GM18511 (cell line): ENCODE measurements around the gene TOR4A.
"Not testable (repeated sequence)": the region's sequence is repeated elsewhere in the genome, so short reads cannot be mapped to it uniquely, and the experiment has no call there.

ENCODE experiments used
- ATAC-seq: cut with Tn5 transposase; IDR thresholded peaks from one replicate; pipeline ENCODE4 v1.9.1; 2021; ENCODE audit warnings: mild to moderate bottlenecking, moderate library complexity; ENCODE audit not compliant: unreplicated experiment

Gene TOR4A

DNA sequence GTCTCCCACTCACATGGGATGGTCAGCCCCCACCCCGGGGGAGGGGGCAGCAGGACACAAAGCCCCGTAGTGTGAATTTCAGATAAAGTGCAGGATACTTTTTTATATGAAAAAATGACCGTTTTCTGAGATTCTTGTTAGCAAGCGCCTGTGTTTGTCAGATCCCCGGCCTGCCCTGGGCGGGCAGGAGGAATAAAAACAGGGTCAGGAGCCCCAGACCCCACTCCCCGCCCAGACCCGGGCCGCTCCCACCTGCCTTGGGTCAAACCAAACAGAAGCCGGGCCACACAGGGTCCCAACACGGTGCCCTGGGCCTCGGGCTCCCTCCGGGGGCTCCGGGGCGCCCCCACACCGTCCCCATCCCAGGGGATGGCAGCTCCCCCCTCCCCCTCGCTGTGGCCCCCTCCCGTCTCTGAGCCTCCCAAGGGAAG is 38.1 kb downstream of the TOR4A start:
- no peak for ATAC-seq

DNA sequence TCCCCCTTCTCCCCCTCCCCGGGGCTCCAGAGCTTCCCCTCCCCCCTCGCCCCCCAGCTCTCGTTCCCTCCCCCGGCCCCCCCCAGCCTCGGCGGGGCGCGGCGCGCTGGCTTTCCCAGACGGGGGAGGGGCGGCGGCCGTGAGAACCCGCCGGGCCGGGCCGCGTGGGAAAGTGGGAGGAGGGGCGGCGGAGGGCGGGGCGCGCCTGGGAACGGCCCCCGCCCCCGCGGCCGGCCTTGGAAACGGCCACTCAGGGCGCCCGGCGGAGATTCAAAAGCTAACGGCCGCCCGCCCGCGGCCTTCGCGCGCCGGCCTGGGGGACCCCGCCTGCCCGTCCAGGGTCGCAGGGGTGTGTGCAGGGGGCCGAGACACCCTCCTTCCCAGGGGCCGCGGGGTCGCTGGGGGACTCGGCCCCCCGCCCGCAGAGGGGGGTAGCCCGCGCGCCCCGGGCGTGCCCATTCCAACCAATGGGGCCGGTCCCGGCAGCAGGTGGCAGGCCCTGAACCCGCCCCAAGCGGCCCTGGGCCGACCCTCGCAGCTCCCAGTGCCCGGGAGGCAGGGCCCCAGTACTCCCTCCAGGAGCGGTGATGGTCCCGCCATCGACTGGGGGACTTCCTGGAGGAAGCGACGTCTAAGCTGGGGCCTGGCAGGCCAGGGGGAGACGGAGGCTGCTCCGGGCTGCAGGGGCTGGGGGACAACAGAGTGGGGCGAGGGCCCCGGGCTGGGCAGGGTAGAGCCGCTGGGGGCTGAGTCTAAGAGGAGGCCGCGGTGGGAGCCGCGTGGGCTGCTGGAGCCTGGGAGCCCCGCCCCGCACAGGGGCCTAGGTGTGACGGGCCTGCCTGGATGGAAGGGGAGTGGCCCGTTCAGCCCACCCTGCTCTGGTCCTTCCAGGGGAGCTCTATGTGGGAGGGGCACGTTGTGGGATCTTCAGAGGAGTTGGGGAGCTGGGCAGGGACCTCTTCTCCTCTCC is 38.8 kb downstream of the TOR4A start:
- no peak for ATAC-seq

DNA sequence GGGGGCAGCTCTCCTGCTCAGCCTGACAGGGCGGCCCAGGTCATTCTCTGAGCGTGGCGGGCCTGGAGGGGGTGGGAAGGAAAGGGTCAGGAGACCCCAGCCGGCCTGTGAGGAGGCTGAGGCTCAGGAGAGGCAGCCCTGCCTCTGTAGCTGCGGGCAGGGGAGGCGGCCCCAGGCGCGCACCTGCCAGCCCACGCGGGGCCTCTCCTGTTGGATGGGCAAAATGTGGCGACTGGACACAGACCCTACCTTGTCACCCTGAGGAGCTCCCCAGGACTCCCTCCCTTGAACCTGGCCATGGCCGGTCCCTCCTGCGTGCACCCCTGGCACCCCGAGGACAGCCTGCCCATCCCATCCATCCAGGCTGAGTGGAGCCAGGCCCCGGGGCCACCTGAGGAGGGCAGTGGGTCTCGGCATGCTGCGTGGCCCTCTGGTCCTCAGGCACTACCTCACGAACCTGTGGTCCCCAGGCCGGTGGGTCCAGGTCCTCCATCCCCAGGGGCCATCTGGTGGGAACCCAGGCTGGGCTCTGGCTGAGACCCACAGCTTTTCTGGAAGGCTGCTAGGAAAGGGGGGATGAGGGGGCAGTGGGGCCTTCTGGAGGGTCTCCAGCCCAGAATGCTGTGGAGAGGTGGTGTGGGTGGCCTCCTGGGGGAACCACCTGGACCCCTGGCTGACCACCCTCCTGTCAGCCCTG is 39.6 kb downstream of the TOR4A start:
- no peak for ATAC-seq

DNA sequence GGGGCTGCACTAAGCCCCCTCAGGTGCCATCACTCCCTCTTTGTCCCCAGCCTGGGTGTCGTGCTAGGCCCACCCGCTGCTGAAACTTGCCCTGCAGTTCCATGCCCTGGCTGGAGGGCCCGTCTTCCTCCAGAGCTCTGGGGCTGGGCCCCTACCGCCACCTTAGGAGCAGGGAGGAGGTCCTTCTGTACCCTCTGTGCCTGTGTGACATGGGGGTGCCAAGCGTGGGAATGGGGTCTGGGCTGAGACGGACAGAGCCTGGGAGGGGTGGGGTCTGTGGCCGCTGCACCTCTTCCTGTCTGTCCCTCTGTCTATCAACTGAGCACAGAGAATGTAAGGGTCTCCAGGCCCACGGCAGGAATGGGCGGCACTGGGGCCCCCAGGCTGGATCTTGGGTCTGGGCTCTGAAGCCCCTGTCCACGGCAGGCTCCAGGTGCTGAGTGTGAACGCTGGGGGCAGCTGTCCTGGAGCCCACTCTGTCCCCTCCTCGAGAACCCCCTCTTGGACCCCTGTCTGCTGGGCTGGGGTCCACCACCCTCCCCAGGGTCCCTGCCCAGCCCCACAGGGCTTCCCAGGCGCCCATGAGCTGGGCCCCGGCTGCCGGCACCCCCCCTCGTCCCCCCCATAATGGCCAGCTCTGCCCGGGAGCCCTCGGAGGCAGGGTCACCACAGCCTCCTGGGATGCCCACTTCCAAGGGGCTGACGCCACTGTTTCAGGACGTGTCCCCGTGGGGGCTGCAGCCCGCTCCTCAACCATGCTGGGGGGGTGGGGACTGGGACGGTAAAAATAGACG is 40.4 kb downstream of the TOR4A start:
- no peak for ATAC-seq

DNA sequence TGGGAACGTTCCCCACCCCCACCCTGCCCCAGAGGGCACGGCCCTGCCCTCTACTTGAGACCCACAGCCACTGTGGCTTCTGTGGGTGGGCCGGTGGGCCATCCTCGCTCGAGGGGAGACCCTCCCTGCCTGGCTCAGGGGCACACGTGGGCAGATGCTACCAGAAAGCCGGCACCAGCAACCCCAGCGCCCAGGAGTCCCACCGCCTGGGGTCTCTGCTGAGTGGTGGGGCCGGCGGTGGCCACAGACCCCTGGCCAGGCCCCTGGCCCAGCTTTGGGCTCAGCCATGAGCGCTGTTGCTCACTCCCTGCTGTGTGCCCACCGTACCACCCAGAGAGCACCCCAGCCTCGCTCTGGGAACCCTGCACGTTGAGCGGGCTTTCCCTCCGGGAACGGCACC is 41.1 kb downstream of the TOR4A start:
- ATAC-seq: no peak

GRCh38 chr9:137319011-137319738 is 41.6 kb downstream of the TOR4A start:
- ATAC-seq: no peak

GRCh38 chr9:137319739-137320551 is 42.4 kb downstream of the TOR4A start:
- no peak for ATAC-seq

DNA sequence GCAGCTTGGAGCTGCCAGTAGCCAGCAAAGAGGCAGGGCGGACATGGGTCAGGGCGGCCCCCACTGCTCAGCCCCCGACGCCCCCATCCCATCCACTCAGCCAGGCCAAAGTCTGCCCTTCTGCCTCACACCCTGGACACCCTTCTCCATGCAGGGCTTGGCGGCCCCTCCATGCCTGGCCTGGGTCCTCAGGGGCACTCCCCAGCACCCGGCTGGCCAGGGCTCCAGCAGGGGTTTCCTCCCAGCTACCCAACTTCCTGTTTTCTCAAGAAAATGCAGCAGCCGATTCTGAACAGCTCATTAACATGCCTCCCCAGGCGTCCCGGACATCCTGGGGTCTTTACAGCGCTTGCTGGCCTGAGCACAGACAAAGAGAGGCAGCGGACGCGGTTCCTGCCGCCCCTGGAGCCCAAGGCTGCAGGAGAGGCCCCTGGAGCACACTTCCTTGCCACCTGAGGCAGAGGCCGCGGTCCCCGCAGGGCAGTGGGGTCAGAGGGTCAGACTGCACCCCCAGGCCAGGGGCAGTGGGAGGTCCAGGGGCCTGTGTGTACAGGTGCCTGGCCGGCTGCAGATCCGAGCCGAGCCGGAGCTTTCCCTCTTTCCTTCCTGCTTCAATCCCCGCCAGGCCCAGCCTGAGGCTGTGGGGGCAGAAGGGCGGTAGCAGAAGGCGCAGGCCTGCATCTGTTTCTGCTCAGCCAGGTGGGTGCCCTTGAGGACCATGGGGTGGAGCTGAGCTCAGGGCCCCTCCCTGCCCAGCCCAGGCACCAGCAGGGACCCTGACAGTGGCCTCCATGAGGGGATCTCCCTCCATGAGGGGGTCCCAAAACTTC is 43.2 kb downstream of the TOR4A start:
- no peak for ATAC-seq

GRCh38 chr9:137321726-137322361 is 44.3 kb downstream of the TOR4A start:
- no peak for ATAC-seq

- ATAC-seq: no peak
Measured at GRCh38 chr9:137323531-137324331, 46.2 kb downstream of the TOR4A start.

GRCh38 chr9:137325124-137325523 is 47.6 kb downstream of the TOR4A start:
- no peak for ATAC-seq

DNA sequence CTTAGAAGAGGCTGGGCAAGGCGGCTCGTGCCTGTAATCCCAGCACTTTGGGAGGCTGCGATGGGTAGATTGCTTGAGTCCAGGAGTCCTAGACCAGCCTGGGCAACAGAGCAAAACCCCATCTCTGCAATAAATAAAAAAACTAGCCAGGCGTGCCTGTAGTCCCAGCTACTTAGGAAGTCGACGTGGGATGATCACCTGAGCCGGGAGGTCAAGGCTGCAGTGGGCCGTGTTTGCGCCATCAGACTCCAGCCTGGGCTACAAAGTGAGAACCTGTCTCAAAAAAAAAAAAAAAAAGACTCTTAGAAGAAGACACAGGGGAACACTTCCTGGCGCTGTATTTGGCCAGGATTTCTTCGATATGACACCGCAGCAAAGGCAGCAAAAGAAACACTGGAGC is 48.3 kb downstream of the TOR4A start:
- no peak for ATAC-seq

DNA sequence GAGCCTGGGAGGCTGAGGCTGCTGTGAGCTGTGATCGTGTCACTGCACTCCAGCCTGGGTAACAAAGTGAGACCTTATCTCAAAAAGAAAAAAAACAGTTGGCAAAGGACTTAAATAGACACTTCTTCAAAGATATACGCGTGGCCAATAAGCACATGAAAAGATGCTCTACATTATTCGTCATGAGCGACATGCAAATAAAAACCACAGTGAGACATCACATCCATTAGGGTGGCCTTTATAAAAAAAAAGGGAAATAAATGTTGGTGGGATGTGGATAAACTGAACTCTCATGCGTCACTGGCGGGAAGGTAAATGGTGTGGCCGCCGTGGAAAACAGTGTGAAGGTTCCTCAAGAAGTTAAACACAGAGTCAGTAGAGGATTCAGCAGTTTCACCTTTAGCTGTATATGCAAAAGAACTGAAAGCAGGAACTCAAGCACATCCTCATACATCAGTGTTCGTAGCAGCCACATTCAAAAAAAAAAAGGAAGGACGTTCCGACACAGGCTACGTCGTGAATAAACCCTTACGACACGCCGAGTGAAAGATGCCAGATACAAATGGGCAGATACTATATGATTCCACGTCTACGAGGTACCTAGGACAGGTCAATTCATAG is 49.0 kb downstream of the TOR4A start:
- ATAC-seq: no peak

DNA sequence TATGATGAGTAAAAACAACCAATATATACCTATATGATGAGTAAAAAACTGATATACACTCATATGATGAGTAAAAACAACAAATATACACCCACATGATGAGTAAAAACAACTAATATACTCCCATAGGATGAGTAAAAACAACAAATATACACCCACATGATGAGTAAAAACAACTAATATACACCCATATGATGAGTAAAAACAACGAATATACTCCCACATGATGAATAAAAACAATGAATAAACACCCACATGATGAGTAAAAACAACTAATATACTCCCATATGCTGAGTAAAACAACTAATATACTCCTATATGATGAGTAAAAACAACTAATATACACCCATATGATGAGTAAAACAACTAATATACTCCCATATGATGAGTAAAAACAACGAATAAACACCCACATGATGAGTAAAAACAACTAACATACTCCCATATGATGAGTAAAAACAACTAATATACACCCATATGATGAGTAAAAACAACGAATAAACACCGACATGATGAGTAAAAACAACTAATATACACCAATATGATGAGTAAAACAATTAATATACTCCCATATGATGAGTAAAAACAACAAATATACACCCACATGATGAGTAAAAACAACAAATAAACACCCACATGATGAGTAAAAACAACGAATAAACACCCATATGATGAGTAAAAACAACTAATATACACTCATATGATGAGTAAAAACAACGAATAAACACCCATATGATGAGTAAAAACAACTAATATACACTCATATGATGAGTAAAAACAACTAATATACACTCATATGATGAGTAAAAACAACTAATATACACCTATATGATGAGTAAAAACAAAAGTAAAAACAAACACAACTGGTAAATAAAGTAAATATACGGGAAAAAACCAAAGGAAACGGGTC is 50.4 kb downstream of the TOR4A start:
- ATAC-seq: not testable (repeated sequence)

DNA sequence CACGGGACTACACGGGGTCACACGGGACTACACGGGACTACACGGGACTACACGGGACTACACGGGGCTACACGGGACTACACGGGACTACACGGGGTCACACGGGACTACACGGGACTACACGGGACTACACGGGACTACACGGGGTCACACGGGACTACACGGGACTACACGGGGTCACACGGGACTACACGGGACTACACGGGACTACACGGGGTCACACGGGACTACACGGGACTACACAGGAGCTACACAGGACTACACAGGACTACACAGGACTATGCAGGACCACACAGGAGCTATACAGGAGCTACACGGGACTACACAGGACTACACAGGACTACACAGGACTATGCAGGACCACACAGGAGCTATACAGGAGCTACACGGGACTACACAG is 52.1 kb downstream of the TOR4A start:
- not testable (repeated sequence) for ATAC-seq

DNA sequence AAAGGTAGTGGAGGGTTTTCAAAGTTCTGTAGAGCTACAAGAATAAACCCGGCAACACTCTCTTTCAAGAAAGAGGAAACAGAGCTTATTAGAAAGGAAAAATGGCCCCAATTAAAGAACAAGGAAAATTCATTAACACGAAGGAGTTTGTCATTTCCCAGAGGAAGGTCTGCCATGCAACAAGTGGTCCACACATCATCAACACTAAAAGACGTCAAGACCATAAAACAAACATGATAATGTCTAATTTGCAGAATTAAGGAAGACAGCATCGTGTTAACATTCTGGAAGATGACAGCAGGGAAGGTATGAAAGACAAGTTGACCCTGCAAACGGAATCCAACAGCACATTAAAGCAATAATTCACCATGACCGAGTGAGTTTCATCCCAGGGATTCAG is 53.2 kb downstream of the TOR4A start:
- no peak for ATAC-seq
